Psoas muscle (tissue), 8 donors: ENCODE measurements around the gene EYS. TPM values are rescaled to one million over a fixed set of nuclear protein-coding genes. Genes with fewer than 3 reads are reported as not detected.

Source experiments
- ATAC-seq, 4 donors: fragments of 200-7000 bp; cut with Tn5 transposase; one replicate each; pipeline ENCODE4 v1.9.1; 2020; ENCODE audit warnings: moderate library complexity in 3 of 4, mild to moderate bottlenecking in 2 of 4
- DNase-seq, 2 donors: peaks; one replicate each; pipeline ENCODE4 v3.0.0-alpha.2; 2020
- H3K27ac ChIP-seq: fragments of 200-600 bp; one replicate; pipeline ENCODE4 v1.8.0; 2022
- H3K27me3 ChIP-seq, 3 donors: fragments of 200-600 bp in 1 of 3; one replicate each; pipeline versions ENCODE4 v1.6.1 to v1.8.0; 2013 to 2022; ENCODE audit warnings: low read length in 2 of 3, mild to moderate bottlenecking in 2 of 3, moderate library complexity in 1 of 3; ENCODE audit not compliant: insufficient read depth in 3 of 3
- H3K36me3 ChIP-seq, 2 donors: fragments of 200-600 bp in 1 of 2; one replicate each; pipeline versions ENCODE4 v1.6.1 to v1.8.0; 2013 to 2022; ENCODE audit warnings: low read depth in 1 of 2, mild to moderate bottlenecking in 1 of 2, moderate library complexity in 1 of 2; ENCODE audit not compliant: insufficient read depth in 1 of 2
- H3K4me1 ChIP-seq: fragments of 200-600 bp; one replicate; pipeline ENCODE4 v1.8.0; 2022
- H3K4me3 ChIP-seq: fragments of 200-600 bp; one replicate; pipeline ENCODE4 v1.8.0; 2022; ENCODE audit warnings: mild to moderate bottlenecking
- H3K9me3 ChIP-seq: fragments of 200-600 bp; one replicate; pipeline ENCODE4 v1.8.0; 2022
- CTCF ChIP-seq: fragments of 200-600 bp; IDR thresholded peaks from one replicate; pipeline ENCODE4 v1.8.0; 2022; ENCODE audit warnings: antibody characterized with exemption
- WGBS, 3 donors: extraction: QIAGEN DNeasy Blood & Tissue Kit; methylation state at CpG; one replicate each; pipeline versions ENCODE4 v1.1.6 to v1.1.7; 2013; 5-methylcytosine and 5-hydroxymethylcytosine counted together
- intact Hi-C, 2 donors: fragments of 100-400 bp; cut with DNase I; formaldehyde crosslinking; loops; one replicate each; pipeline versions ENCODE4 v1.11.0 to v1.14.2; 2022
- polyA plus RNA-seq, 3 donors: library from polyadenylated mRNA; stranded (reverse); fragments of 200-250 nt; gene quantifications; one replicate each; pipeline ENCODE4 v1.2.3, GENCODE V29; 2013
- total RNA-seq, 4 donors: library from RNA; stranded (reverse); fragmentation: NEBNext Ultra II Directional in 2 of 4; extraction: Animal tissue kit (Norgen Biotek cat#: 25700) in 2 of 4; gene quantifications; one replicate each; pipeline versions ENCODE4 v1.2.1 to v1.2.4, GENCODE V29; 2021 to 2023
- donor health status: healthy with polysubstance abuse.
- donor health status: DM: no; HTN: no; CAD: no; lungs with moderate emphysema.
- donor health status: Bipolar disorder and iron deficiency.
- donor health status: healthy.
- donor health status: DM: yes; HTN: yes; CAD: no.
- donor health status: DM: no; HTN: no; CAD: no.
- donor health status: DM: no; HTN: no; CAD: no.
- donor health status: DM: yes; HTN: yes; CAD: no.

Gene EYS
- total and polyA plus RNA-seq, 7 donors: under 0.01 TPM; not detected in 6

- no peak for ATAC-seq
- intact Hi-C loops: no loop called here
- Histone ChIP-seq H3K27me3 (no peaks in the 10 kb centered on the region), H3K4me3 (no peak overlapping the region), H3K4me1 (no peaks in the 10 kb centered on the region), H3K27ac (no peak overlapping the region), H3K36me3 (no peaks in the 10 kb centered on the region), H3K9me3 (no peaks in the 10 kb centered on the region)
- no peak for DNase-seq
- 10 to 23% (median 18%) methylated on average over 1 of the region's 1 CpG for WGBS, 3 donors
- TF ChIP-seq CTCF: no peak
These were observed 1794.1 kb downstream of the EYS start for GRCh38 chr6:63912887-63913286.

GRCh38 chr6:63910863-63911551 is 1796.0 kb downstream of the EYS start:
- no peak for DNase-seq
- intact Hi-C loops: no loop called here
- 15 to 38% (median 23%) methylated on average over 2 of the region's 2 CpGs for WGBS, 3 donors
- no peak overlapping the region for H3K27ac ChIP-seq
- no peaks in the 10 kb centered on the region for H3K4me1 ChIP-seq
- TF ChIP-seq CTCF: no peak
- no peak overlapping the region for H3K4me3 ChIP-seq
- no peaks in the 10 kb centered on the region for H3K9me3 ChIP-seq
- no peak for ATAC-seq
- no peaks in the 10 kb centered on the region for H3K27me3 ChIP-seq
- H3K36me3 ChIP-seq: no peaks in the 10 kb centered on the region

GRCh38 chr6:63904650-63905248 is 1802.3 kb downstream of the EYS start:
- H3K4me1 ChIP-seq: no peaks in the 10 kb centered on the region
- no peak overlapping the region for H3K4me3 ChIP-seq
- H3K27me3 ChIP-seq: no peaks in the 10 kb centered on the region
- 63 to 68% (median 67%) methylated on average over 4 of the region's 4 CpGs for WGBS, 3 donors
- no peaks in the 10 kb centered on the region for H3K9me3 ChIP-seq
- no peaks in the 10 kb centered on the region for H3K36me3 ChIP-seq
- no peak overlapping the region for H3K27ac ChIP-seq
- DNase-seq (no peak), ATAC-seq (no peak)
- no peak for TF ChIP-seq CTCF
- intact Hi-C loops: no loop called here

- DNase-seq (no peak), ATAC-seq (peak; percentile 88 to 98 (median 98))
- no peaks in the 10 kb centered on the region for H3K9me3 ChIP-seq
- no peaks in the 10 kb centered on the region for H3K27me3 ChIP-seq
- peaks cover 8% of the 10 kb centered on the region for H3K4me1 ChIP-seq
- no peak overlapping the region for H3K4me3 ChIP-seq
- no peaks in the 10 kb centered on the region for H3K36me3 ChIP-seq
- H3K27ac ChIP-seq: peak overlapping the region; percentile 73
- intact Hi-C loops: no loop called here
- TF ChIP-seq CTCF: no peak
These were observed 1807.5 kb downstream of the EYS start for GRCh38 chr6:63899550-63899949.
